Raji (cell line): ENCODE data around the gene TBX6.

Experiments used
- POLR2A ChIP-seq: IDR thresholded peaks from 2 replicates; pipeline ENCODE4 v1.6.1; 2011; ENCODE audit warnings: low read depth, low read length, control low read depth; ENCODE audit not compliant: insufficient read depth

TBX6 gene

GRCh38 chr16:30091474-30092372 is at the start of gene TBX6:
Gene TBX6 (minus strand): TSS chr16:30091924. CDS start chr16:30091193, 731 bp downstream.
- TF ChIP-seq POLR2A, result peak; percentile 74

GRCh38 chr16:30139583-30140481 is 48.1 kb upstream of the TBX6 start:
- no peak for TF ChIP-seq POLR2A

GRCh38 chr16:30137897-30138296 is 46.2 kb upstream of the TBX6 start:
- TF ChIP-seq POLR2A, result no peak

DNA sequence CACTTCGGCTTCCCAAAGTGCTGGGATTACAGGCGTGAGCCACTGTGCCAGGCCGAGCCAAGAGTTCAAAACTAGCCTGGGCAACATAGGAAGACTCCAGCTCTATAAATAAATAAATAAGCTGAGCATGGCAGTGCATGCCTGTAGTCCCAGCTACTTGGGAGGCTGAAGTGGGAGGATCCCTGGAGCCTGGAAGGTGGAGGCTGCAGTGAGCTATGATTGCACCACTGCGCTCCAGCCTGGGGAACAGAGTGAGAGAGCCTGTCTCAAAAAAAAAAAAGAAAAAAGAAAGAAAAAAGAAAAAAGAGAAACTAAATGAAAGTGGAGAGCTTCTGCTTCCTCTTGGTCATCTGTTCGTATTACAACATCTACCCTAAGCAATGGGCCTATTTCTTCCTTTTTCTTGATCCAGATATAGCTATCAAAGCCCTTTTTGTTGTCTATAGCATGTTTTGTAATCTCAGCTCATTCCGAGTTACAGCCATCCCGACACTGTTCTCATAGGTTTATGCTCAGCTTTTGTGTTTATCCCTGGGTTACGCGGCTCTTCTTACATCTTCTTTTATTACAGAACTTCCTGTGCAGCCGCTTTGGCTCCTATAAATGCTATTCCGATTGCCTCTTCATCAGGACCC is 45.4 kb upstream of the TBX6 start:
- TF ChIP-seq POLR2A, result no peak

DNA sequence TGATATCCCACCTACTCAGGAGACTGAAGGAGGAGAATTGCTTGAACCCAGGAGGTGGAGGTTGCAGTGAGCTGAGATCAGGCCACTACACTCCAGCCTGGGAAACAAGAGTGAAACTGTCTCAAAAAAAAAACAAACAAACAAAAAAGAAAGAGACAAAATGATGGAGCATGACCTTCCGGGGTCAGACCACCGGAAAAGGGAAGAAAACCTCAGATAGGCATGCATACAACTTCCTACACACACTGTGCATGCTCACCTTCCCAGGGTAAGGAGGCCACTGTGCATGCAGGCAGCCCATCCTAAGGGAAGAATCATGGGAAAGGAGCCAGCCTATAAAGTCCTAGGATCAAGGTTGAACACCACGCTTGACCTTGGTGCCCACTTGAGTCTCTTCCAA is 40.9 kb upstream of the TBX6 start:
- no peak for TF ChIP-seq POLR2A

DNA sequence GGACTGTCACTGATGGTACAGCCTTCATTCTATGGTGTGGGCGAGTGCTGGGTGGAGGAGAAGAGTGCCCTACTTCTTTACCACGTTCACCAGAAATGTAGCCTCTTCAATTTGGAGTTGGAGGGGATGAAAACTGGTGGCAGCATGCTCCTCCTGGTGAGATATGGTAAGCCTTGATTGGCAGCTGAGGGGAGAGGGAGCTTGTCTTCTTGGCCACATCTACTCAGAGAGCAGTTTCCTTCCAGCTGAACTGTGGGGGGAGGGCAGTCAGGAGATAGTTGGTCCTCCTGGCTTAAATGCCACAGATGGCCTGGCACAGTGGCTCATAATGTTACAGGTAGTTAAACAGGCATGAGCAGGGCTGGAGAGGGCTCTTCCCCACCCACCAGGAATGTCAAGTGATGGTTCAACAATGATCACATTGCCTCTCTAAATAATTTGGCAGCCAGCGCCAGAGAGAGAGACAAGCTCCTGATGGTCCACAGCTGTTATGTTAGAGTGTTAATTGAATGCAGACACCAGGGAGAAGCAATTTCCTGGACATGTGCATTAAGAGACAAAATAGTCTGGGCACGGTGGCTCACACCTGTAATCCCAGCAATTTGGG is 40.2 kb upstream of the TBX6 start:
- no peak for TF ChIP-seq POLR2A

DNA sequence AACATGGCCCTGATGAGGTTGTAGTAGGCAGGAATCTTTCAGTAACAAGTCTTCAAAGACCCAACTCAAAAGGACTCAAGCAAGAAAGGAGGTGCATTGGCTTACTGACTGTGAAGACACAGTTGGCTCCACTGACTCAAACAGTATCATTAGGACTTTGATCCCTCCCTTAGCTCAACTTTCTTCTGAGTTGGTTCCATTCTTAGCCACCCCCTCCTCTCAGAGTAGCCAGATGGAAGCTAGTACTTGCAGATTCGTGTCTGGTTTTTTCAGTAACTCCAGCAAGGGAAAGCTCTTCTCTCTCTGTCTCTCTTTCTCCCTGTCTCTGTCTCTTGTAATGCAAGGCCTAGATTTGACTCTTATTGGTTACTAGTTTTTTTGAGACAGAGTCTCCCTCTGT is 36.3 kb upstream of the TBX6 start:
- TF ChIP-seq POLR2A, result no peak

DNA sequence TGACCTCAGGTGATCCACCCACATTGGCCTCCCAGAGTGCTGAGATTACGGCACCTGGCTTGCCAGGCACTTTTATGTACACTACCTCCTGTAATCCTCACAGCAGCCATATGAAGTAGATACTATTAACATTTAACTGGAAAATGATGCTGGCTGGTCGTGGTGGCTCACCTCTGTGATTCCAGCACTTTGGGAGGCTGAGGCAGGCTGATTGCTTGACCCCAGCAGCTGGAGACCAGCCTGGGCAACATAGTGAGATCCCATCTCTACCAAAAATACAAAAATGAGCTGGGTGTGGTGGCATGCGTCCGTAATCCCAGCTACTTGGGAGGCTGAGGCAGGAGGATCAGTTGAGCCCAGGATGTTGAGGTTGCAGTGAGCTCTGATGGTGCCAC is 33.3 kb upstream of the TBX6 start:
- TF ChIP-seq POLR2A, result no peak

GRCh38 chr16:30122604-30123160 is 31.0 kb upstream of the TBX6 start:
- TF ChIP-seq POLR2A, result no peak

DNA sequence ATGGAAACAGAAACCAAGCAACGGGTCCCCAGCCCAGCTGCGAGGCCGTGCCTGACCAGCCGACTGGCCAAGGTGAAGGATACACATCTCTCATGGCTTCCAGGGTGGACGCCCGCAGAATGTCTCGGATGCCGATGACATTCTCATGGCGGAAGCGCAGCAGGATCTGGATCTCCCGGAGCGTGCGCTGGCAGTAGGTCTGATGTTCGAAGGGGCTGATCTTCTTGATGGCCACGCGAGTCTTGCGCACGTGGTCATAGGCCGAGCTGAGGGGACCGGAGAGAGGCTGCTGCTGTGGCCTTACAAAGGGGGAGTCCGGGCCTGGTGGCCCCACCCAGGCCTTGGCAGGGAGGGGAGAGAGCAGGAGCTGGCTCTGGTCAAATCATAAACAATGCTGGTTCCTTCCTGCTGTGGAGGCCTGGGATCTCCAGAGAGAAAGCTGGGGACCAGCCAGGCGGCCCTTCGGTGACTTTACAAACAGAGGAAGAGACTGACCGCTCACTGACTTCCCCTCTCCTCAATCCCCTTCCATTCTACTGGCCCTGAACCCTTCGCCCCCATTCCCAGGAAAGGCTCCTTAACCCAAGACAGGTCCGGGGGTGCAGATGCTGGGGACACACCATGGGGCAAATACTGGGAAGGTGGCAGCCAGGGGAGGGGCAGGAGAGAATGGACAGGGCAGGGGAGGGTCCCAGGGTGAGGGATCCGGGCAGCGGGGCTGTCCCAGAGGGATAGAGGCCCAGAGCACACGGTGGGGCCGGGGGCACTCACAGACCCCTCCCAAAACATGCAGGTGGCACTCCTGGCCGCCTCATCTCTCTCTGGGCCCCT is 30.2 kb upstream of the TBX6 start:
- no peak for TF ChIP-seq POLR2A

GRCh38 chr16:30120340-30121105 is 28.8 kb upstream of the TBX6 start:
- TF ChIP-seq POLR2A, result no peak

DNA sequence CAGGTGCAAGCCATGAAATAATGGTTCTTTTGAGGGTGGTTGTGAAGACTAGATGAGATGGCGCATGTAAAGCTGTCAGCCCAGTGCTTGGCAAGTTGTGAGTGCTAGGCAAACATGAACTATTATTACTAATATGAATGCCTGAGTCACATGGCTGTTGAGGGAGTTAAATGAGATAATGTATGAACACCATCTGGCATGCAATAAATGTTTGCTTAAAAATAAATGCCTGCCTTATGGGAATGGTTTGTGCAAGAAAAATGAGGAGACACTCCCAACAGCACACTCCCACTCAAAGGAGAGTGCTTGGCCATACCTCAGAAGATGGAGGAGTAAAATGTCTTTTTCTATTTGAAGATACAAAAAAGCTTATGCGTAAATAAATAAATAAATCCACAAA is 27.7 kb upstream of the TBX6 start:
- TF ChIP-seq POLR2A, result no peak

GRCh38 chr16:30117768-30118167 is 26.0 kb upstream of the TBX6 start:
- TF ChIP-seq POLR2A, result no peak
